ENCODE results near the gene ATP5MG.

DNA sequence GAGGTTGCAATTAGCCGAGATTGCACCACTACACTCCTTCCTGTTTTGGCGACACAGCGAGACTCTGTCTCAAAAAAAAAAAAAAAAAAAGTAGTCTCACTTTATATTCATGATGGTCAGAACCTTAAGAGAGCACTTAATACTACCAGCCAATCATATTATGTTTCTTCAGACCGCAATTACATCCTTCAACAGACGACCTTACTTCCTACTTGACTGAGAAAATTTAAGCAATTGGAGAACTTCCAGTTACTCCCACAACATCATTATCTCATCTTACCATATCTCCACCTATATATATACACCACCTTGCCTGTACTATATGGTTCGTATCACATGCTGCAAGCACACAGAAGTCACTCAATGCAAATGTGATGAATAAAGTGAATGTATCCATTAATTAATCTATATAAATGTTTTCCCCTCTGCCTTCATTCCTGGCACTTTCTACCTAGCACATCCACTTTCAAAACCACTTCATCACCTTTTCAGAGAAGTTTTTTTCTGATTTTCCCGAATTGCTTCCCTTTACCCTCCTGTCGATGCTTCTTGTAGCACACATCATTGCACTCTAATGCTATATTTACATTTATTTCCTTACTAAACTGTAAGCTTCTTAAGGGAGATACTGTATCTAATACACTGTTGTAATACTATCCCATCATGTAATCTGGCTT is 13.8 kb downstream of the ATP5MG start:
- TF ChIP-seq EZH2 (IDR thresholded peaks at IDR 0.05; ENCODE audit: low read depth, low read length, severe bottlenecking) (no peak), POLR2A (IDR thresholded peaks at IDR 0.05; ENCODE audit: control extremely low read depth in 1 of 2, low read depth in 2 of 2, low read length in 2 of 2) (no peak), POLR2AphosphoS5 (IDR thresholded peaks at IDR 0.05; ENCODE audit: low read depth, low read length) (no peak), YY1 (IDR thresholded peaks at IDR 0.05; ENCODE audit: low read depth, low read length) (no peak), EP300 (IDR thresholded peaks at IDR 0.05; ENCODE audit: borderline replicate concordance in 1 of 2, low read depth in 2 of 2, low read length in 2 of 2) (no peak), CREB1 (IDR thresholded peaks at IDR 0.05) (no peak), RFX5 (IDR thresholded peaks at IDR 0.05; ENCODE audit: borderline replicate concordance, low read depth, low read length) (no peak), GABPA (IDR thresholded peaks at IDR 0.05; ENCODE audit: borderline replicate concordance, insufficient read depth, low read length) (no peak), KDM1A (IDR thresholded peaks at IDR 0.05; ENCODE audit: borderline replicate concordance, low read length) (no peak), BRCA1 (IDR thresholded peaks at IDR 0.05; ENCODE audit: low read depth, low read length) (no peak), CBX8 (IDR thresholded peaks at IDR 0.05; ENCODE audit: borderline replicate concordance, low read depth, low read length) (no peak), PHF8 (conservative IDR thresholded peaks at IDR 0.05; ENCODE audit: low read depth, low read length) (no peak), MAFK (IDR thresholded peaks at IDR 0.05; ENCODE audit: low read depth, low read length) (no peak)
- TF ChIP-seq, protein P1, sequence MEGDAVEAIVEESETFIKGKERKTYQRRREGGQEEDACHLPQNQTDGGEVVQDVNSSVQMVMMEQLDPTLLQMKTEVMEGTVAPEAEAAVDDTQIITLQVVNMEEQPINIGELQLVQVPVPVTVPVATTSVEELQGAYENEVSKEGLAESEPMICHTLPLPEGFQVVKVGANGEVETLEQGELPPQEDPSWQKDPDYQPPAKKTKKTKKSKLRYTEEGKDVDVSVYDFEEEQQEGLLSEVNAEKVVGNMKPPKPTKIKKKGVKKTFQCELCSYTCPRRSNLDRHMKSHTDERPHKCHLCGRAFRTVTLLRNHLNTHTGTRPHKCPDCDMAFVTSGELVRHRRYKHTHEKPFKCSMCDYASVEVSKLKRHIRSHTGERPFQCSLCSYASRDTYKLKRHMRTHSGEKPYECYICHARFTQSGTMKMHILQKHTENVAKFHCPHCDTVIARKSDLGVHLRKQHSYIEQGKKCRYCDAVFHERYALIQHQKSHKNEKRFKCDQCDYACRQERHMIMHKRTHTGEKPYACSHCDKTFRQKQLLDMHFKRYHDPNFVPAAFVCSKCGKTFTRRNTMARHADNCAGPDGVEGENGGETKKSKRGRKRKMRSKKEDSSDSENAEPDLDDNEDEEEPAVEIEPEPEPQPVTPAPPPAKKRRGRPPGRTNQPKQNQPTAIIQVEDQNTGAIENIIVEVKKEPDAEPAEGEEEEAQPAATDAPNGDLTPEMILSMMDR (IDR thresholded peaks at IDR 0.05; ENCODE audit: control extremely low read depth in 1 of 3, insufficient read depth in 1 of 3, low read depth in 1 of 3, low read length in 3 of 3): no peak
